PC-3 (cell line): Measurements from ENCODE around the gene ZNF334.
A peak's percentile ranks its signal among the peaks of the same experiment; 100 is the strongest.

Source experiments
- EZH2 ChIP-seq: fragments of 300-600 bp; sonication (generic); IDR thresholded peaks from one replicate; pipeline ENCODE4 v1.6.1; 2017; ENCODE audit warnings: antibody characterized with exemption, mild to moderate bottlenecking, low read length; ENCODE audit not compliant: unreplicated experiment
- EZH2phosphoT487 ChIP-seq: fragments of 300-600 bp; sonication (generic); IDR thresholded peaks from 2 replicates; pipeline ENCODE4 v1.6.1; 2018; ENCODE audit warnings: mild to moderate bottlenecking, antibody characterized with exemption, low read length, borderline replicate concordance
- TF ChIP-seq, protein P1 (sequence below): fragments of 300-600 bp; sonication (generic); conservative IDR thresholded peaks from 2 replicates; pipeline ENCODE4 v1.5.1; 2017; ENCODE audit warnings: antibody characterized with exemption, low read depth, mild to moderate bottlenecking, low read length

- TF ChIP-seq, protein P1, sequence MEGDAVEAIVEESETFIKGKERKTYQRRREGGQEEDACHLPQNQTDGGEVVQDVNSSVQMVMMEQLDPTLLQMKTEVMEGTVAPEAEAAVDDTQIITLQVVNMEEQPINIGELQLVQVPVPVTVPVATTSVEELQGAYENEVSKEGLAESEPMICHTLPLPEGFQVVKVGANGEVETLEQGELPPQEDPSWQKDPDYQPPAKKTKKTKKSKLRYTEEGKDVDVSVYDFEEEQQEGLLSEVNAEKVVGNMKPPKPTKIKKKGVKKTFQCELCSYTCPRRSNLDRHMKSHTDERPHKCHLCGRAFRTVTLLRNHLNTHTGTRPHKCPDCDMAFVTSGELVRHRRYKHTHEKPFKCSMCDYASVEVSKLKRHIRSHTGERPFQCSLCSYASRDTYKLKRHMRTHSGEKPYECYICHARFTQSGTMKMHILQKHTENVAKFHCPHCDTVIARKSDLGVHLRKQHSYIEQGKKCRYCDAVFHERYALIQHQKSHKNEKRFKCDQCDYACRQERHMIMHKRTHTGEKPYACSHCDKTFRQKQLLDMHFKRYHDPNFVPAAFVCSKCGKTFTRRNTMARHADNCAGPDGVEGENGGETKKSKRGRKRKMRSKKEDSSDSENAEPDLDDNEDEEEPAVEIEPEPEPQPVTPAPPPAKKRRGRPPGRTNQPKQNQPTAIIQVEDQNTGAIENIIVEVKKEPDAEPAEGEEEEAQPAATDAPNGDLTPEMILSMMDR, result 0 out of 2 replicates have a peak, but pooled peaks have one; percentile 25
- TF ChIP-seq EZH2 (no peak), EZH2phosphoT487 (no peak)
Observed at GRCh38 chr20:46559685-46560440, 46.5 kb upstream of the ZNF334 start.
